Cardiac fibroblast (primary cell): Measurements from ENCODE around the gene PAQR5.
A peak's percentile ranks its signal among the peaks of the same experiment; 100 is the strongest.

Experiments
- DNase-seq, 2 donors: peaks; one replicate each; pipeline versions ENCODE4 v3.0.0 to v3.0.0-alpha.2; 2010; ENCODE audit warnings: low read depth in 2 of 2
- H3K4me3 ChIP-seq, 2 donors: replicated peaks in 1 of 2; 1 replicate in 1 of 2; 2 replicates in 1 of 2; pipeline ENCODE4 v1.5.1; 2011; ENCODE audit warnings: low read depth in 2 of 2, low read length in 2 of 2, mild to moderate bottlenecking in 2 of 2, moderate library complexity in 1 of 2
- CTCF ChIP-seq: IDR thresholded peaks from one replicate; pipeline ENCODE4 v1.5.1; 2011; ENCODE audit warnings: low read depth, mild to moderate bottlenecking, low read length, inconsistent platforms

Gene PAQR5

GRCh38 chr15:69315402-69316110, 16.8 kb downstream of the PAQR5 start:
- no peak for TF ChIP-seq CTCF
- DNase-seq, result no peak
- H3K4me3 ChIP-seq, result no peak overlapping the region

- TF ChIP-seq CTCF, result no peak
- DNase-seq, result no peak
- H3K4me3 ChIP-seq, result no peak overlapping the region
Observed at GRCh38 chr15:69316291-69316690, 17.6 kb downstream of the PAQR5 start.

GRCh38 chr15:69317392-69317841, 18.7 kb downstream of the PAQR5 start:
- TF ChIP-seq CTCF, result no peak

GRCh38 chr15:69318033-69318432, 19.3 kb downstream of the PAQR5 start:
- no peak for DNase-seq
- no peak for TF ChIP-seq CTCF

More at GRCh38 chr15:69317392-69317841, 18.7 kb downstream of the PAQR5 start:
- no peak overlapping the region for H3K4me3 ChIP-seq
- DNase-seq, result no peak

GRCh38 chr15:69319384-69320375, 21.0 kb downstream of the PAQR5 start:
- H3K4me3 ChIP-seq, result no peak overlapping the region
- no peak for TF ChIP-seq CTCF
- no peak for DNase-seq

More at GRCh38 chr15:69318033-69318432, 19.3 kb downstream of the PAQR5 start:
- no peak overlapping the region for H3K4me3 ChIP-seq

GRCh38 chr15:69320977-69321554, 22.4 kb downstream of the PAQR5 start:
- no peak overlapping the region for H3K4me3 ChIP-seq
- DNase-seq, result peak in 1 of 2 donors; percentile 54
- TF ChIP-seq CTCF, result no peak
